Upper lobe of left lung (tissue), 6 donors: ENCODE measurements around the gene NATD1. TPM values are rescaled to one million over a fixed set of nuclear protein-coding genes. Genes with fewer than 3 reads are reported as not detected.
"Not testable (repeated sequence)": the region's sequence is repeated elsewhere in the genome, so short reads cannot be mapped to it uniquely, and the experiment has no call there.

Source experiments
- ATAC-seq, 2 donors: fragments of 200-7000 bp; cut with Tn5 transposase; one replicate each; pipeline ENCODE4 v1.9.1; 2022; ENCODE audit warnings: mild to moderate bottlenecking in 2 of 2, moderate library complexity in 2 of 2; ENCODE audit not compliant: low FRiP score in 2 of 2
- DNase-seq, 2 donors: peaks; one replicate each; pipeline ENCODE4 v3.0.0-alpha.2; 2019 to 2020
- H3K27ac ChIP-seq, 4 donors: fragments of 200-600 bp; sonication (generic); one replicate each; pipeline ENCODE4 v1.5.1; 2016 to 2019
- H3K27me3 ChIP-seq, 4 donors: fragments of 200-600 bp; sonication (generic); one replicate each; pipeline ENCODE4 v1.5.1; 2017 to 2019
- H3K36me3 ChIP-seq, 4 donors: fragments of 200-600 bp; sonication (generic); one replicate each; pipeline ENCODE4 v1.5.1; 2016 to 2019
- H3K4me1 ChIP-seq, 4 donors: fragments of 200-600 bp; sonication (generic); one replicate each; pipeline ENCODE4 v1.5.1; 2018 to 2019
- H3K4me3 ChIP-seq, 4 donors: fragments of 200-600 bp; sonication (generic); one replicate each; pipeline ENCODE4 v1.5.1; 2017 to 2019; ENCODE audit warnings: mild to moderate bottlenecking in 2 of 4, moderate library complexity in 1 of 4
- H3K9me3 ChIP-seq, 4 donors: fragments of 200-600 bp; sonication (generic); one replicate each; pipeline ENCODE4 v1.5.1; 2018 to 2019
- EP300 ChIP-seq, 4 donors: sonication (generic); formaldehyde crosslinking; IDR thresholded peaks; one replicate each; pipeline ENCODE4 v1.5.1; 2017; ENCODE audit warnings: antibody characterized with exemption in 4 of 4, control low read depth in 2 of 4
- POLR2A ChIP-seq, 4 donors: fragments of 450-650 bp; IDR thresholded peaks; one replicate each; pipeline ENCODE4 v1.5.1; 2016 to 2017; ENCODE audit warnings: antibody characterized with exemption in 4 of 4, mild to moderate bottlenecking in 2 of 4
- POLR2AphosphoS5 ChIP-seq, 2 donors: sonication (generic); formaldehyde crosslinking; IDR thresholded peaks; one replicate each; pipeline ENCODE4 v1.5.1; 2017; ENCODE audit warnings: antibody characterized with exemption in 2 of 2
- WGBS, 2 donors: methylation state at CpG; one replicate each; pipeline ENCODE4 v1.1.5; 2017 to 2018; 5-methylcytosine and 5-hydroxymethylcytosine counted together
- total RNA-seq, 6 donors: library from RNA; depleted of rRNA in 4 of 6; stranded (reverse); fragments of >200 nt in 4 of 6; gene quantifications; one replicate each; pipeline versions ENCODE4 v1.1.0 to v1.2.1, GENCODE V29; 2016 to 2021
- TF ChIP-seq, protein P1 (sequence below), 6 experiments: fragments of 450-650 bp in 4 of 6; fragments of 200-600 bp in 2 of 6; sonication (generic) in 2 of 6; IDR thresholded peaks; one replicate each; pipeline ENCODE4 v1.5.1; 2016 to 2019; ENCODE audit warnings: antibody characterized with exemption in 6 of 6
- donor health status: DM: no; HTN: no; CAD: no; lungs with moderate emphysema.
- donor health status: DM: no; HTN: yes; CAD: no; lungs with severe emphysema.

NATD1 gene
- total RNA-seq, 6 donors from 2014 or later: 11.2 to 32.5 (median 16.1) TPM

DNA sequence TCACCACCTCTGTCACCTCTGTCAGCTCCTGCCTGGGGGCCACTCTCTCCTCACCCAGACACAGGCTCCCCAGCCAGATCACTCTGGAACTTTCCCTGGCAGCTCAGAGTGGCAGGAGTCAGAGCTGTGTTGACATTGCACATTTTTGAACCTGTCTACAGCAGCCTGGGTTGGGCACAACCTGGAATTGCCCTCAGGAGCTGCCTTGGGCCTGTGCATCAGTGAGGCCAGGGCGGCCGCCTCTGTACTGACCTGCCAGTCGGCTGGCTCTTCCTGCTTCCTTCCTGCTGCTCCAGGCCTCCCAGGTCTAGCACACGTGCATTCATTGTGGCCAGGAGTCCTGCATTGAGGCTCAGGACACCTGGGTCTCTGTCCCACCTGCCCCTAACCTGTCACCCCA, 25.1 kb downstream of the NATD1 start:
- peak in 1 of 2 donors; percentile 71 for DNase-seq
- H3K4me1 ChIP-seq: peaks cover 0 to 10% (median 4%) of the 10 kb centered on the region in 4 donors
- peak overlapping the region in 2 of 4 donors; percentile 13 to 55 for H3K27ac ChIP-seq
- WGBS, 2 donors: 61 to 63% methylated on average over 4 of the region's 4 CpGs
- peak in 1 of 2 donors; percentile 79 for ATAC-seq
- H3K36me3 ChIP-seq: no peaks in the 10 kb centered on the region
- no peak overlapping the region for H3K4me3 ChIP-seq
- TF ChIP-seq POLR2A (IDR thresholded peaks at IDR 0.05) (no peak), POLR2AphosphoS5 (IDR thresholded peaks at IDR 0.05) (no peak), EP300 (IDR thresholded peaks at IDR 0.05) (no peak)
- TF ChIP-seq, protein P1, sequence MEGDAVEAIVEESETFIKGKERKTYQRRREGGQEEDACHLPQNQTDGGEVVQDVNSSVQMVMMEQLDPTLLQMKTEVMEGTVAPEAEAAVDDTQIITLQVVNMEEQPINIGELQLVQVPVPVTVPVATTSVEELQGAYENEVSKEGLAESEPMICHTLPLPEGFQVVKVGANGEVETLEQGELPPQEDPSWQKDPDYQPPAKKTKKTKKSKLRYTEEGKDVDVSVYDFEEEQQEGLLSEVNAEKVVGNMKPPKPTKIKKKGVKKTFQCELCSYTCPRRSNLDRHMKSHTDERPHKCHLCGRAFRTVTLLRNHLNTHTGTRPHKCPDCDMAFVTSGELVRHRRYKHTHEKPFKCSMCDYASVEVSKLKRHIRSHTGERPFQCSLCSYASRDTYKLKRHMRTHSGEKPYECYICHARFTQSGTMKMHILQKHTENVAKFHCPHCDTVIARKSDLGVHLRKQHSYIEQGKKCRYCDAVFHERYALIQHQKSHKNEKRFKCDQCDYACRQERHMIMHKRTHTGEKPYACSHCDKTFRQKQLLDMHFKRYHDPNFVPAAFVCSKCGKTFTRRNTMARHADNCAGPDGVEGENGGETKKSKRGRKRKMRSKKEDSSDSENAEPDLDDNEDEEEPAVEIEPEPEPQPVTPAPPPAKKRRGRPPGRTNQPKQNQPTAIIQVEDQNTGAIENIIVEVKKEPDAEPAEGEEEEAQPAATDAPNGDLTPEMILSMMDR (IDR thresholded peaks at IDR 0.05): no peak
- no peaks in the 10 kb centered on the region for H3K27me3 ChIP-seq
- H3K9me3 ChIP-seq: no peaks in the 10 kb centered on the region

DNA sequence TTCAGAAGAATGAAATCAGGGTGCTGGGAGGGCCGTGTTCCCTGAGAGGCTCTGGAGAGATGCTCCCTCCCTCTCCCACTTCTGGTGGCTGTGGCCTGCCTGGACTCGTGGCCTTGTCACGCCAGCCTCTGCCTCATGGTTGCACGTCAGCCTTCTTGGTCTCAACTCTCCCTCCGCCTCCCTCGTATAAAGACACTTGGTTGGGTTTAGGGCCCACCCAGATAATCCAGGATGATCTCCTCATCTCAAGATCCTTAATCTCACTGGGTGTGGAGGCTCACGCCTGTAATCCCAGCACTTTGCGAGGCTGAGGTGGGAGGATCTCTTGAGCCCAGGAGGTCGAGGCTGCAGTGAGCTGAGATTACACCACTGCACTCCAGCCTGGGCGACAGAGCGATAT, 25.9 kb downstream of the NATD1 start:
- H3K27ac ChIP-seq: peak overlapping the region in 1 of 4 donors; percentile 55
- 91 to 94% methylated on average over 11 of the region's 11 CpGs for WGBS, 2 donors
- H3K27me3 ChIP-seq, DNase-seq, H3K9me3 ChIP-seq, ATAC-seq, H3K4me3 ChIP-seq, H3K36me3 ChIP-seq: not testable (repeated sequence)
- H3K4me1 ChIP-seq: peaks cover 0 to 10% (median 4%) of the 10 kb centered on the region in 4 donors

DNA sequence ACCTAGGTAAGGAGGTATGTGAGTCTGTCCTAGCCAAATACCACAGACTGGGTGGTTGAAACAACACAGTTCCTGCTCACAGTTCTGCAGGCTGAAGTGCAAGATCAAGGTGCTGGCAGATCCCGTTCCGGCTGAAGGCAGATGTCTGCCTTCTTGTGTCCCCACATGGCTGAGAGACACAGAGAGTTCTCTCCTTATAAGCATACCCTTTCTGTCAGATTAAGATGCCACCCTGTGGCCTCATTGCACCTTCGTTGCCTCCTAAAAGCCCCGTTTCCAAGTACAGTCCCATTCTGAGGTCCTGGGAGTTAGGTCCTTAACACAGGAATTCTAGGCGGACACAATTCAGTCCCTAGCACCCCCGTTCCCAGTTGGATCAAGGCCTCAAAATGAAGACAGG, 30.1 kb downstream of the NATD1 start:
- TF ChIP-seq POLR2A (IDR thresholded peaks at IDR 0.05) (no peak), EP300 (IDR thresholded peaks at IDR 0.05) (no peak), POLR2AphosphoS5 (IDR thresholded peaks at IDR 0.05) (no peak)
- TF ChIP-seq, protein P1 (IDR thresholded peaks at IDR 0.05): no peak
- Histone ChIP-seq H3K4me3 (no peak overlapping the region), H3K36me3 (no peaks in the 10 kb centered on the region), H3K27ac (no peak overlapping the region), H3K4me1 (peaks cover 0 to 22% (median 12%) of the 10 kb centered on the region in 4 donors), H3K9me3 (no peaks in the 10 kb centered on the region), H3K27me3 (no peaks in the 10 kb centered on the region)
- DNase-seq (no peak), ATAC-seq (no peak)
- 84 to 98% methylated on average over 6 of the region's 6 CpGs for WGBS, 2 donors

DNA sequence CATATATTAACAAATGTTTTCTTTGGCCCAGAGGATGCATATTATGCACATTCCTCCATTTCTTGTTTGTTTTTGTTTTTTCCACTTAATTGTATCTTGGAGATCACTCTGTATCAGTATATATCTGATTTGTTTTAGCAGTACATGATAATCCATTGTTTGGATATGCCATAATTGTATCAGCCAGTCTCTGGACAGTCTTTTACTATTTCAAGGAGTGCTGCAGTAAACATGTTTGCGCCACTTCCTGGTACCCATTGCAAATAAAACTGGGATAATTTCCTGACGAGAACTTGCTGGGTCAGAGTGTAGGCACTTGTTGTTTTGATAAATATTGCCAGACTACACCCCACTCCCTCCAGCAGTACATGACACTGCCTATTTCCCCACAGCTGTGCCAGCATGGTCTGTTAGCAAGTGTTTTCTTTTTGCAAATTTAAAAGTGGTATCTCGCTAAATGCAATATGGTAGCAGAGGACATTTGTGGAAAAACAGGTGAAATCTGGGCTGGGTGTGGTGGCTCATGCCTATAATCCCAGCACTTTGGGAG, 34.3 kb downstream of the NATD1 start:
- DNase-seq (no peak), ATAC-seq (no peak)
- no peaks in the 10 kb centered on the region for H3K36me3 ChIP-seq
- WGBS, 2 donors: 48 to 67% methylated on average over 3 of the region's 3 CpGs
- no peaks in the 10 kb centered on the region for H3K27me3 ChIP-seq
- no peaks in the 10 kb centered on the region for H3K9me3 ChIP-seq
- TF ChIP-seq EP300 (IDR thresholded peaks at IDR 0.05) (no peak), POLR2AphosphoS5 (IDR thresholded peaks at IDR 0.05) (no peak), POLR2A (IDR thresholded peaks at IDR 0.05) (no peak)
- TF ChIP-seq, protein P1 (IDR thresholded peaks at IDR 0.05): no peak
- peaks cover 10 to 41% (median 23%) of the 10 kb centered on the region in 4 donors for H3K4me1 ChIP-seq
- no peak overlapping the region for H3K4me3 ChIP-seq
- H3K27ac ChIP-seq: peak overlapping the region in 1 of 4 donors; percentile 25

DNA sequence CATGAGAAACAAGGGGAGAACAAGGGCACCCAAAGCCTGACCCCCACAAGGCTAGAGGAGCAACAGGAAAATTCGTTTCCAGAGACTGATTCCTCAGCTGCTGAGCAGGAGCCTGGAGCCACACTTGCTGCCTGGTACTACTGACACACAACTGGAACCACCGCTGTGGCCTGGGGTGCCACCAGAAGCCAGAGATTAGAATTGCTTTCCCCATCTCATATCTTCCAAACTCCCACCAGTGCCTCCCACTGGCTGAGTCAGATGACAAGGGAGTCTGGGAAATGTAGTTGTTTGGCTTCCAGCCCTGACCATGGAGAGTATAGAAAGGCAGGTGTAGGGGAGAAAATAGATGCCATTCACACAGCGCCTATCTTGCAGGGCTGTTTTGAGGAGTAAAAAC, 35.1 kb downstream of the NATD1 start:
- ATAC-seq (no peak), DNase-seq (no peak)
- TF ChIP-seq, protein P1 (IDR thresholded peaks at IDR 0.05): no peak
- TF ChIP-seq POLR2A (IDR thresholded peaks at IDR 0.05) (no peak), POLR2AphosphoS5 (IDR thresholded peaks at IDR 0.05) (no peak), EP300 (IDR thresholded peaks at IDR 0.05) (no peak)
- peaks cover 12 to 44% (median 26%) of the 10 kb centered on the region in 4 donors for H3K4me1 ChIP-seq
- peak overlapping the region in 1 of 4 donors; percentile 3 for H3K27ac ChIP-seq
- H3K27me3 ChIP-seq: no peaks in the 10 kb centered on the region
- 81 to 90% methylated on average over 3 of the region's 3 CpGs for WGBS, 2 donors
- no peaks in the 10 kb centered on the region for H3K36me3 ChIP-seq
- no peaks in the 10 kb centered on the region for H3K9me3 ChIP-seq
- H3K4me3 ChIP-seq: no peak overlapping the region
